Osteocyte (in vitro differentiated cells): ENCODE results near the gene TMPRSS11D. TPM values are rescaled to one million over a fixed set of nuclear protein-coding genes. Genes with fewer than 3 reads are reported as not detected.

Experiments
- DNase-seq: peaks from one replicate; pipeline ENCODE4 v3.0.0; 2021; ENCODE audit warnings: mixed read lengths; ENCODE audit not compliant: unreplicated experiment; ENCODE audit errors: extremely low spot score
- H3K27ac Mint-ChIP-seq: one replicate; pipeline ENCODE4 v1.8.0; 2021; ENCODE audit warnings: mild to moderate bottlenecking, mixed read lengths; ENCODE audit not compliant: unreplicated experiment
- H3K27me3 Mint-ChIP-seq: one replicate; pipeline ENCODE4 v1.8.0; 2021; ENCODE audit warnings: mixed read lengths; ENCODE audit not compliant: unreplicated experiment
- H3K36me3 Mint-ChIP-seq: one replicate; pipeline ENCODE4 v1.8.0; 2021; ENCODE audit warnings: mixed read lengths; ENCODE audit not compliant: unreplicated experiment
- H3K4me1 Mint-ChIP-seq: one replicate; pipeline ENCODE4 v1.8.0; 2021; ENCODE audit warnings: mixed read lengths; ENCODE audit not compliant: unreplicated experiment
- H3K4me3 Mint-ChIP-seq: one replicate; pipeline ENCODE4 v1.8.0; 2021; ENCODE audit warnings: mild to moderate bottlenecking, moderate library complexity, mixed read lengths; ENCODE audit not compliant: unreplicated experiment
- H3K9me3 Mint-ChIP-seq: one replicate; pipeline ENCODE4 v1.8.0; 2021; ENCODE audit warnings: mixed read lengths; ENCODE audit not compliant: unreplicated experiment
- CTCF ChIP-seq: fragments of 200-600 bp; sonication (generic); IDR thresholded peaks from 2 replicates; pipeline ENCODE4 v1.5.0; 2021; ENCODE audit warnings: antibody characterized with exemption, mild to moderate bottlenecking, moderate library complexity
- total RNA-seq: library from RNA; stranded (reverse); gene quantifications from 2 replicates; pipeline ENCODE4 v1.2.1, GENCODE V29; 2021

TMPRSS11D gene
- total RNA-seq, 1 donor from 2014 or later = not detected

GRCh38 chr4:67853336-67853735 lies 30.5 kb downstream of the TMPRSS11D start:
- TF ChIP-seq CTCF = no peak
- Mint-ChIP-seq H3K4me3 (no peak overlapping the region), H3K36me3 (no peaks in the 10 kb centered on the region), H3K9me3 (peaks cover 5% of the 10 kb centered on the region), H3K27ac (no peak overlapping the region), H3K27me3 (peaks cover 23% of the 10 kb centered on the region), H3K4me1 (no peaks in the 10 kb centered on the region)
- DNase-seq = no peak

GRCh38 chr4:67820903-67821302 lies 62.9 kb downstream of the TMPRSS11D start:
- Mint-ChIP-seq H3K36me3 (no peaks in the 10 kb centered on the region), H3K27ac (no peak overlapping the region), H3K4me1 (no peaks in the 10 kb centered on the region), H3K27me3 (no peaks in the 10 kb centered on the region), H3K4me3 (no peak overlapping the region), H3K9me3 (peaks cover 8% of the 10 kb centered on the region)
- TF ChIP-seq CTCF = no peak
- DNase-seq = no peak

- no peak for DNase-seq
- Mint-ChIP-seq H3K36me3 (no peaks in the 10 kb centered on the region), H3K4me1 (no peaks in the 10 kb centered on the region), H3K27me3 (no peaks in the 10 kb centered on the region), H3K9me3 (peaks cover 43% of the 10 kb centered on the region), H3K4me3 (no peak overlapping the region), H3K27ac (no peak overlapping the region)
- TF ChIP-seq CTCF = no peak
Measured at GRCh38 chr4:67810011-67810410, 73.8 kb downstream of the TMPRSS11D start.

GRCh38 chr4:67809502-67809901 lies 74.3 kb downstream of the TMPRSS11D start:
- Mint-ChIP-seq H3K9me3 (peaks cover 39% of the 10 kb centered on the region), H3K27me3 (no peaks in the 10 kb centered on the region), H3K36me3 (no peaks in the 10 kb centered on the region), H3K4me1 (no peaks in the 10 kb centered on the region), H3K27ac (no peak overlapping the region), H3K4me3 (no peak overlapping the region)
- peak; percentile 76 for DNase-seq
- TF ChIP-seq CTCF = no peak

GRCh38 chr4:67796810-67797209 lies 87.0 kb downstream of the TMPRSS11D start:
- H3K9me3 Mint-ChIP-seq = peaks cover under 1% of the 10 kb centered on the region
- H3K27me3 Mint-ChIP-seq = no peaks in the 10 kb centered on the region
- no peaks in the 10 kb centered on the region for H3K36me3 Mint-ChIP-seq
- no peak for TF ChIP-seq CTCF
- no peak overlapping the region for H3K4me3 Mint-ChIP-seq
- no peak overlapping the region for H3K27ac Mint-ChIP-seq
- no peak for DNase-seq
- no peaks in the 10 kb centered on the region for H3K4me1 Mint-ChIP-seq
